Heart left ventricle (tissue), 16 donors: ENCODE measurements around the gene INSIG1. TPM values are rescaled to one million over a fixed set of nuclear protein-coding genes. Genes with fewer than 3 reads are reported as not detected.

Experiments
- ATAC-seq, 4 donors: fragments of 200-7000 bp; cut with Tn5 transposase; one replicate each; pipeline ENCODE4 v1.9.1; 2020 to 2022; ENCODE audit warnings: moderate library complexity in 4 of 4, mild to moderate bottlenecking in 3 of 4, moderate number of reproducible peaks in 1 of 4
- DNase-seq, 5 donors: peaks; one replicate each; pipeline ENCODE4 v3.0.0-alpha.2; 2020
- H3K27ac ChIP-seq, 12 donors: fragments of 200-600 bp; sonication (generic) in 4 of 12; one replicate each; pipeline versions ENCODE4 v1.5.0 to v1.8.0; 2016 to 2022; ENCODE audit warnings: mild to moderate bottlenecking in 2 of 12
- H3K27me3 ChIP-seq, 9 donors: fragments of 200-600 bp; sonication (generic) in 2 of 9; one replicate each; pipeline versions ENCODE4 v1.5.1 to v1.8.0; 2016 to 2022; ENCODE audit warnings: mild to moderate bottlenecking in 3 of 9
- H3K36me3 ChIP-seq, 9 donors: fragments of 200-600 bp; sonication (generic) in 2 of 9; one replicate each; pipeline versions ENCODE4 v1.5.0 to v1.8.0; 2018 to 2022; ENCODE audit warnings: mild to moderate bottlenecking in 2 of 9
- H3K4me1 ChIP-seq, 12 donors: fragments of 200-600 bp; sonication (generic) in 4 of 12; one replicate each; pipeline versions ENCODE4 v1.5.0 to v1.8.0; 2016 to 2022; ENCODE audit warnings: mild to moderate bottlenecking in 3 of 12
- H3K4me3 ChIP-seq, 12 donors: fragments of 200-600 bp; sonication (generic) in 4 of 12; one replicate each; pipeline versions ENCODE4 v1.5.0 to v1.8.0; 2017 to 2022; ENCODE audit warnings: mild to moderate bottlenecking in 9 of 12, moderate library complexity in 4 of 12
- H3K9me3 ChIP-seq, 12 donors: fragments of 200-600 bp; sonication (generic) in 4 of 12; one replicate each; pipeline versions ENCODE4 v1.5.0 to v1.8.0; 2016 to 2022; ENCODE audit warnings: mild to moderate bottlenecking in 1 of 12
- CTCF ChIP-seq, 12 donors: fragments of 200-600 bp; sonication (generic) in 4 of 12; IDR thresholded peaks; one replicate each; pipeline versions ENCODE4 v1.5.0 to v1.8.0; 2018 to 2022; ENCODE audit warnings: antibody characterized with exemption in 12 of 12, mild to moderate bottlenecking in 5 of 12
- POLR2A ChIP-seq, 2 donors: fragments of 450-650 bp; IDR thresholded peaks; one replicate each; pipeline ENCODE4 v1.6.1; 2017; ENCODE audit warnings: antibody characterized with exemption in 2 of 2, mild to moderate bottlenecking in 2 of 2, moderate library complexity in 2 of 2
- WGBS, 4 donors: extraction: QIAGEN DNeasy Blood & Tissue Kit in 2 of 4; methylation state at CpG; one replicate each; pipeline versions ENCODE4 v1.1.5 to v1.1.7; 2013 to 2018; 5-methylcytosine and 5-hydroxymethylcytosine counted together
- intact Hi-C, 10 donors: fragments of 100-400 bp; cut with DNase I; formaldehyde crosslinking; loops; one replicate each; pipeline versions ENCODE4 v1.11.1 to v1.14.2; 2022
- polyA plus RNA-seq, 2 donors: library from polyadenylated mRNA; stranded (reverse); fragments of 200-250 nt; gene quantifications; one replicate each; pipeline ENCODE4 v1.2.3, GENCODE V29; 2013
- total RNA-seq, 9 donors: library from RNA; depleted of rRNA in 2 of 9; stranded (reverse); fragments of >200 nt in 2 of 9; fragmentation: NEBNext Ultra II Directional in 3 of 9; extraction: Animal tissue kit (Norgen Biotek cat#: 25700) in 3 of 9; gene quantifications; one replicate each; pipeline versions ENCODE4 v1.1.0 to v1.2.4, GENCODE V29; 2016 to 2023
- donor health status: ischemic (EF 13 %, LVEDD 7.1; RV severe dilation, severe dysfunction).
- donor health status: healthy with polysubstance abuse.
- donor health status: DM: no; HTN: yes; CAD: no.
- donor health status: DM: no; HTN: no; CAD: no.
- donor health status: ischemic (EF 25% LVEDD 6.9; RV normal size, moderate dysfunction).
- donor health status: ischemic (EF 25% LVEDD 5.7; RV mildly dilated, moderate dysfunction).
- donor health status: healthy.
- donor health status: DM: yes; HTN: yes; CAD: no.
- donor health status: ischemic (EF 35%, LVEDD 5.7; RV mildly dilated, moderate dysfunction).
- donor health status: nonischemic (EF 11% LVEDD 7.7; RV severe dilation, severe dysfunction).
- donor health status: DM: yes; HTN: yes; CAD: no.
- donor health status: PGD.
- donor health status: ischemic (EF 29% LVEDD 5.4; RV normal size, mild dysfunction).
- donor health status: nonischemic (EF 23%, LVEDD 6.1; RV moderate dilation, normal function).

INSIG1 gene
- total and polyA plus RNA-seq, 11 donors: 5.2 to 24.5 (median 13.3) TPM

- Histone ChIP-seq H3K4me3 (no peak overlapping the region), H3K36me3 (peaks cover 0 to 55% (median 48%) of the 10 kb centered on the region in 9 donors), H3K4me1 (peaks cover 0 to 3% (median 0%) of the 10 kb centered on the region in 12 donors), H3K27me3 (no peaks in the 10 kb centered on the region), H3K27ac (no peak overlapping the region), H3K9me3 (no peaks in the 10 kb centered on the region)
- TF ChIP-seq POLR2A (IDR thresholded peaks at IDR 0.05): no peak
- no peak for TF ChIP-seq CTCF (IDR thresholded peaks at IDR 0.05)
- WGBS, 4 donors: 89 to 96% (median 93%) methylated on average over 13 of the region's 13 CpGs
- intact Hi-C loops: no loop called here
- DNase-seq: no peak
- ATAC-seq: no peak
These were observed 12.9 kb downstream of the INSIG1 start for GRCh38 chr7:155310425-155311114.

GRCh38 chr7:155311826-155312537 lies 14.3 kb downstream of the INSIG1 start:
- peaks cover 0 to 9% (median 0%) of the 10 kb centered on the region in 9 donors for H3K27me3 ChIP-seq
- no peaks in the 10 kb centered on the region for H3K9me3 ChIP-seq
- no peak for ATAC-seq
- TF ChIP-seq CTCF (IDR thresholded peaks at IDR 0.05) (no peak), POLR2A (IDR thresholded peaks at IDR 0.05) (no peak)
- no peak overlapping the region for H3K27ac ChIP-seq
- DNase-seq: no peak
- H3K36me3 ChIP-seq: peaks cover 0 to 42% (median 37%) of the 10 kb centered on the region in 9 donors
- H3K4me3 ChIP-seq: no peak overlapping the region
- intact Hi-C loops: no loop called here
- no peaks in the 10 kb centered on the region for H3K4me1 ChIP-seq
- WGBS, 4 donors: 76 to 85% (median 83%) methylated on average over 8 of the region's 8 CpGs

- DNase-seq: no peak
- Histone ChIP-seq H3K27ac (no peak overlapping the region), H3K4me3 (no peak overlapping the region), H3K4me1 (no peaks in the 10 kb centered on the region), H3K9me3 (no peaks in the 10 kb centered on the region), H3K27me3 (peaks cover 0 to 14% (median 0%) of the 10 kb centered on the region in 9 donors), H3K36me3 (peaks cover 0 to 36% (median 31%) of the 10 kb centered on the region in 9 donors)
- TF ChIP-seq POLR2A (IDR thresholded peaks at IDR 0.05): no peak
- no peak for TF ChIP-seq CTCF (IDR thresholded peaks at IDR 0.05)
- WGBS, 4 donors: 71 to 85% (median 80%) methylated on average over 7 of the region's 7 CpGs
- intact Hi-C loops: no loop called here
- ATAC-seq: no peak
These were observed 15.0 kb downstream of the INSIG1 start for GRCh38 chr7:155312633-155313032.

GRCh38 chr7:155313096-155313495 lies 15.4 kb downstream of the INSIG1 start:
- H3K27ac ChIP-seq: no peak overlapping the region
- TF ChIP-seq CTCF (IDR thresholded peaks at IDR 0.05): no peak
- no peak for TF ChIP-seq POLR2A (IDR thresholded peaks at IDR 0.05)
- no peak overlapping the region for H3K4me3 ChIP-seq
- H3K9me3 ChIP-seq: no peaks in the 10 kb centered on the region
- peaks cover 0 to 31% (median 26%) of the 10 kb centered on the region in 9 donors for H3K36me3 ChIP-seq
- intact Hi-C loops: no loop called here
- no peak for DNase-seq
- 83 to 94% (median 92%) methylated on average over 7 to 8 of the region's 8 CpGs for WGBS, 4 donors
- no peaks in the 10 kb centered on the region for H3K4me1 ChIP-seq
- peaks cover 0 to 14% (median 0%) of the 10 kb centered on the region in 9 donors for H3K27me3 ChIP-seq
- ATAC-seq: no peak
